ENCODE results near the gene SUDS3. TPM values are rescaled to one million over a fixed set of nuclear protein-coding genes. Genes with fewer than 3 reads are reported as not detected.
A peak's percentile ranks its signal among the peaks of the same experiment; 100 is the strongest.

Gene SUDS3
- total RNA-seq, 2 donors from 2014 or later: 21.2 to 31.1 TPM

- intact Hi-C loops (cut with DNase I): no loop called here
Observed at GRCh38 chr12:118354903-118355302, 21.5 kb upstream of the SUDS3 start.

GRCh38 chr12:118355843-118356242, 20.5 kb upstream of the SUDS3 start:
- no peak for DNase-seq (ENCODE audit: low spot score)
- intact Hi-C loops (cut with DNase I): no loop called here

More at GRCh38 chr12:118354903-118355302, 21.5 kb upstream of the SUDS3 start:
- DNase-seq (ENCODE audit: low spot score): no peak

GRCh38 chr12:118356809-118357256, 19.5 kb upstream of the SUDS3 start:
- no peak for DNase-seq (ENCODE audit: low spot score)
- intact Hi-C loops (cut with DNase I): no loop called here

GRCh38 chr12:118357257-118358007, 18.9 kb upstream of the SUDS3 start:
- no peak for DNase-seq (ENCODE audit: low spot score)
- intact Hi-C loops (cut with DNase I): no loop called here

- no peak for DNase-seq (ENCODE audit: low spot score)
- intact Hi-C loops (cut with DNase I): no loop called here
Observed at GRCh38 chr12:118358008-118358359, 18.4 kb upstream of the SUDS3 start.

- intact Hi-C loops (cut with DNase I): no loop called here
Observed at GRCh38 chr12:118358612-118359540, 17.5 kb upstream of the SUDS3 start.

GRCh38 chr12:118359541-118359915, 16.8 kb upstream of the SUDS3 start:
- intact Hi-C loops (cut with DNase I): no loop called here
- no peak for DNase-seq (ENCODE audit: low spot score)

More at GRCh38 chr12:118358612-118359540, 17.5 kb upstream of the SUDS3 start:
- no peak for DNase-seq (ENCODE audit: low spot score)

- DNase-seq (ENCODE audit: low spot score): no peak
- intact Hi-C loops (cut with DNase I): no loop called here
Observed at GRCh38 chr12:118361092-118361404, 15.3 kb upstream of the SUDS3 start.

- intact Hi-C loops (cut with DNase I): no loop called here
- no peak for DNase-seq (ENCODE audit: low spot score)
Observed at GRCh38 chr12:118361889-118362288, 14.5 kb upstream of the SUDS3 start.

- no peak for DNase-seq (ENCODE audit: low spot score)
- intact Hi-C loops (cut with DNase I): no loop called here
Observed at GRCh38 chr12:118368821-118369220, 7.5 kb upstream of the SUDS3 start.

- DNase-seq (ENCODE audit: low spot score): no peak
- intact Hi-C loops (cut with DNase I): loop anchor here (5.0 to 10.0 kb wide), 3 partner anchors 63 to 188 kb away; no protein-coding TSS in a partner anchor
Observed at GRCh38 chr12:118370601-118371000, 5.8 kb upstream of the SUDS3 start.

GRCh38 chr12:118371321-118372282, 4.8 kb upstream of the SUDS3 start:
- intact Hi-C loops (cut with DNase I): loop anchor here (5.0 to 10.0 kb wide), 3 partner anchors 64 to 189 kb away; no protein-coding TSS in a partner anchor

GRCh38 chr12:118372541-118373495, 3.5 kb upstream of the SUDS3 start, which contains the start of gene TAOK3:
TSS of gene TAOK3 (minus strand) at chr12:118372907. CDS start at chr12:118255567, 117,340 bp downstream.
- intact Hi-C loops (cut with DNase I): loop anchor here (5.0 to 10.0 kb wide), 3 partner anchors 66 to 191 kb away; no protein-coding TSS in a partner anchor
- DNase-seq (ENCODE audit: low spot score): peak; percentile 100

More at GRCh38 chr12:118371321-118372282, 4.8 kb upstream of the SUDS3 start:
- DNase-seq (ENCODE audit: low spot score): no peak

- intact Hi-C loops (cut with DNase I): loop anchor here (5.0 to 10.0 kb wide), 3 partner anchors 66 to 191 kb away; no protein-coding TSS in a partner anchor
- DNase-seq (ENCODE audit: low spot score): no peak
Observed at GRCh38 chr12:118373616-118374015, 2.7 kb upstream of the SUDS3 start.

GRCh38 chr12:118374126-118374725, 2.1 kb upstream of the SUDS3 start:
- intact Hi-C loops (cut with DNase I): loop anchor here (5.0 to 10.0 kb wide), 3 partner anchors 67 to 192 kb away; no protein-coding TSS in a partner anchor
- DNase-seq (ENCODE audit: low spot score): no peak

- no peak for DNase-seq (ENCODE audit: low spot score)
- intact Hi-C loops (cut with DNase I): loop anchor here (5.0 to 10.0 kb wide), 3 partner anchors 68 to 193 kb away; no protein-coding TSS in a partner anchor
Observed at GRCh38 chr12:118374909-118375308, 1.4 kb upstream of the SUDS3 start.

- intact Hi-C loops (cut with DNase I): loop anchor here in 1 of 2 donors (10.0 kb wide), 1 partner anchor 191 kb away; no protein-coding TSS in a partner anchor
- no peak for DNase-seq (ENCODE audit: low spot score)
Observed at GRCh38 chr12:118375348-118375747, 1.0 kb upstream of the SUDS3 start.

Data from posterior vena cava (tissue), 2 donors.